DOHH2 (cell line): ENCODE data around the gene BNC2.

Source experiments
- CTCF ChIP-seq: fragments of 200-600 bp; sonication (generic); IDR thresholded peaks from one replicate; pipeline ENCODE4 v1.5.1; 2014; ENCODE audit warnings: antibody characterized with exemption, mild to moderate bottlenecking, low read depth, low read length; ENCODE audit not compliant: poor library complexity, severe bottlenecking
- EZH2phosphoT487 ChIP-seq: fragments of 200-600 bp; sonication (generic); IDR thresholded peaks from 2 replicates; pipeline ENCODE4 v1.6.1; 2017; ENCODE audit warnings: borderline replicate concordance, mild to moderate bottlenecking, antibody characterized with exemption, low read length, moderate library complexity, mixed read lengths

DNA sequence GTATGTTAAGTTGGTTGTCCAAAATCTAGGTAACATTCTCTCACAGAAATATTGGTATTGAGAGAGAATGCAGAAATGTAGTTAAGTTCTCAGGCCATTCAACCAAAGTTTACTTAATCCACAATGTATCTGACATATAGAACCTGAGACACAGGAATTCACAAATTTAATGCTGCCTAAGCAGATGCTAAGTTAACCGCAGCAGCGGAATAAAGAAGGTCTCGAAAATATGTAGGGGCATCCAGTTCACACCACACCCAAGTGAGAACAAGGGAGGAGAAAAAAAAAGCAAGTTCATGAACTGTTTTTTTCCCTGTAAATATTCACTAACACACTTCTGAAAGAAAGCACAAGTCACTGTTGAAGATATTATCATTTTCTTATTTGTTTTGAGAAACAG is 194.0 kb downstream of the BNC2 start:
- TF ChIP-seq CTCF = no peak
- TF ChIP-seq EZH2phosphoT487 = no peak
